WI38 (cell line): ENCODE measurements around the gene PACRG.

Source experiments
- H3K4me3 ChIP-seq: 2 replicates; pipeline ENCODE4 v1.5.1; 2011; ENCODE audit warnings: low read depth, mild to moderate bottlenecking, control low read depth, low read length
- CTCF ChIP-seq: IDR thresholded peaks from 2 replicates; pipeline ENCODE4 v1.5.1; 2012; ENCODE audit warnings: low read depth, mild to moderate bottlenecking, control low read depth, low read length

Gene PACRG

DNA sequence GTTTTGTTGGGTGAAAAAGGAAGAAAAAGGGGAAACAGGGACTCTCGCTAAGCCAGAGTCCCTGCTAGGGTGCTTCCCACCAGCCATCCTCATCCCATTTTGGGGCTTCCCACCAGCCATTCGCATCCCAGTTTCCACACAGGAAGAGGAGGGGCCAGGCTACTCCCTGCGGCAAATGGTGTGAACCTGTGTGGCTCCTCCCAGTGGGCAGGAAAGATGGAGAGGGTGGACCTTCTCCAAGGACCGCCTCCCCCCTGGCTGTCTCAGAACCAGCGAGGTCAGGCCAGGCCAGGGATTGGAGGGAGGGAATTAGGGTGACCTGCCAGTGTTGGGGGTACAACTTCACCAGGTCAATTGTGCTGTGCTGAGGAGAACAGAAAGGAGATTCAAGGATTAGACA is 326.9 kb downstream of the PACRG start:
- no peak overlapping the region for H3K4me3 ChIP-seq
- TF ChIP-seq CTCF = no peak

GRCh38 chr6:163057260-163057659 is 329.5 kb downstream of the PACRG start:
- TF ChIP-seq CTCF = no peak
- no peak overlapping the region for H3K4me3 ChIP-seq

GRCh38 chr6:163062790-163063189 is 335.0 kb downstream of the PACRG start:
- no peak overlapping the region for H3K4me3 ChIP-seq
- TF ChIP-seq CTCF = no peak

DNA sequence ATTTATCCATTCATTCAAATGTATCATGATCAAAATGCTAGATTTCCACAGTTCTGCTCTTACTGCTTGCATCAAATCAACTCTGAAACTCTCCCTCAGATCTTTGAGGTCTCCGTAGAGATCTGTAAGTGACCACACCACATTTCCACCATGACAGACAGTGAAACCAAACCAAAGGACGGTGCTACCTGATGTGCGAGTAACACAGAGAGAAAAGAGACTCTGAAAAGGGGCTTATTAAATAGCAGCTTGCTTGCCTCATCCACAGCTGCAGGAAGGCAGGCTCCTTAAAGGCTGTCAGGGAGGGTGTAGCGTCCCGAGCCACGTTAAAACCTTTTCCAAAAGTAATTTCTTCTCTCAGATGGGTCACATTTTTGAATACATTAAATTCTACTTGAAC is 335.8 kb downstream of the PACRG start:
- no peak for TF ChIP-seq CTCF
- no peak overlapping the region for H3K4me3 ChIP-seq

GRCh38 chr6:163064397-163064796 is 336.6 kb downstream of the PACRG start:
- TF ChIP-seq CTCF = no peak
- H3K4me3 ChIP-seq = no peak overlapping the region

- no peak for TF ChIP-seq CTCF
- H3K4me3 ChIP-seq = no peak overlapping the region
Measured at GRCh38 chr6:163066200-163066599, 338.4 kb downstream of the PACRG start.

- no peak overlapping the region for H3K4me3 ChIP-seq
- TF ChIP-seq CTCF = no peak
Measured at GRCh38 chr6:163077134-163077533, 349.4 kb downstream of the PACRG start.
